22Rv1 (cell line): Measurements from ENCODE around the gene NAPSA.

ENCODE experiments used
- H3K27ac ChIP-seq: fragments of 450-650 bp; 2 replicates; pipeline ENCODE4 v1.5.1; 2017
- CTCF ChIP-seq: fragments of 450-650 bp; IDR thresholded peaks from 2 replicates; pipeline ENCODE4 v1.5.1; 2017; ENCODE audit warnings: mild to moderate bottlenecking
- ZFX ChIP-seq: fragments of 450-650 bp; IDR thresholded peaks from 2 replicates; pipeline ENCODE4 v1.6.1; 2017; ENCODE audit warnings: antibody characterized with exemption, borderline replicate concordance

The NAPSA gene

GRCh38 chr19:50362656-50363424, 2.6 kb downstream of the NAPSA start:
- no peak overlapping the region for H3K27ac ChIP-seq
- TF ChIP-seq ZFX (no peak), CTCF (no peak)

- no peak overlapping the region for H3K27ac ChIP-seq
- TF ChIP-seq ZFX, result no peak
- TF ChIP-seq CTCF, result no peak
These were observed 3.4 kb downstream of the NAPSA start for GRCh38 chr19:50362030-50362412.

- TF ChIP-seq ZFX (no peak), CTCF (no peak)
- H3K27ac ChIP-seq, result no peak overlapping the region
These were observed 4.0 kb downstream of the NAPSA start for GRCh38 chr19:50361290-50362029.

GRCh38 chr19:50359328-50359818, 6.1 kb downstream of the NAPSA start:
- no peak for TF ChIP-seq ZFX
- TF ChIP-seq CTCF, result no peak
- no peak overlapping the region for H3K27ac ChIP-seq

- no peak for TF ChIP-seq CTCF
- no peak for TF ChIP-seq ZFX
- H3K27ac ChIP-seq, result peak overlapping the region; percentile 78
These were observed 6.7 kb downstream of the NAPSA start for GRCh38 chr19:50358483-50359327.

- TF ChIP-seq ZFX (no peak), CTCF (peak; percentile 92)
- peak overlapping the region; percentile 78 for H3K27ac ChIP-seq
These were observed 8.0 kb downstream of the NAPSA start for GRCh38 chr19:50357178-50358100.
